GM21515 (cell line): ENCODE data around the gene EPB41L4A.

Source experiments
- ATAC-seq: cut with Tn5 transposase; IDR thresholded peaks from one replicate; pipeline ENCODE4 v1.9.1; 2021; ENCODE audit not compliant: unreplicated experiment

EPB41L4A gene

GRCh38 chr5:112122353-112122752, 296.7 kb downstream of the EPB41L4A start:
- no peak for ATAC-seq

- ATAC-seq = no peak
Observed at GRCh38 chr5:112121258-112121657, 297.8 kb downstream of the EPB41L4A start.

- no peak for ATAC-seq
Observed at GRCh38 chr5:112119969-112120368, 299.1 kb downstream of the EPB41L4A start.

- ATAC-seq = no peak
Observed at GRCh38 chr5:112119508-112119907, 299.6 kb downstream of the EPB41L4A start.

GRCh38 chr5:112117551-112117950, 301.5 kb downstream of the EPB41L4A start:
- no peak for ATAC-seq

GRCh38 chr5:112116371-112116770, 302.7 kb downstream of the EPB41L4A start:
- ATAC-seq = peak; percentile 72

GRCh38 chr5:112113565-112113964, 305.5 kb downstream of the EPB41L4A start:
- ATAC-seq = no peak
